NCI-H1436 treated with DMSO at 0.1 percent for 48 hours (cell line): ENCODE measurements around the gene SFMBT2.

Experiments
- DNase-seq: peaks from one replicate; lab custom pipeline; 2025; lab: John Stamatoyannopoulos, UW

The SFMBT2 gene

DNA sequence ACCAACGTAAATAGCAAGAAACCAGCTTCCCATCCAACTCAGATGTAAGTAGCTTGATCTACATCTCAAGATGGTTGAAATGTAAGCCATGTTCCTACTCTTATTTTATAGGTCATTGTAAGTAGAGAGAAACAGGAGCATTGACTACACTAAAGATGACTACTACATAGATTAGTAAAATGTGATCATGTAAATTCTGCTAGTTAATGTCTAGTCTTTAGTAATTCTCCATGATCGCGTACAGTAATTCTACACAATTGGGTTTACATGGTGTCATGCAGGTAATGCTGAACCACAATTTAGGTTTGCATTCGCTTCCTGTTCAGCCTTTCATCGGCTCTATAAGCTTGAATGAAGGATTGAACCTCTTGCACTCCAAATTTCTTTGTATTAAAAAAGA is 14.9 kb upstream of the SFMBT2 start:
- no peak for DNase-seq

DNA sequence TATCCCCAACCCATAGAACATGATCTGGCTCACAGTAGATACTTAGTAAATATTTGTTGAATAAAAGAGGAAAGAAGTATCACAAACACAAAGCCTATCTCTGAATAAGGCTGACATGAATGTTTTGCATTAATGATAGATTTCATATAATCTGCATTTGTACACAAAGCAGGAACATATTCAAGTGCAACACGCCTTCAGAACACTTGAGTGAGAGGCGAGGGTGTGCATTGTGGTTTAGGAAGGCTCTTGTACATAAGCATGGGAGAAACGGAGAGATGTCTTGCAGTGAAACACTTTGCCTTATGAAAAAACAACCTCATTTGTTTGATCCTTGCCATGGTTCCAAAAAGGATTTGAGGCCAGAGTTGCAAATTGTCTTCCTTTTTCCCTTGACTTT is 14.1 kb upstream of the SFMBT2 start:
- no peak for DNase-seq

DNA sequence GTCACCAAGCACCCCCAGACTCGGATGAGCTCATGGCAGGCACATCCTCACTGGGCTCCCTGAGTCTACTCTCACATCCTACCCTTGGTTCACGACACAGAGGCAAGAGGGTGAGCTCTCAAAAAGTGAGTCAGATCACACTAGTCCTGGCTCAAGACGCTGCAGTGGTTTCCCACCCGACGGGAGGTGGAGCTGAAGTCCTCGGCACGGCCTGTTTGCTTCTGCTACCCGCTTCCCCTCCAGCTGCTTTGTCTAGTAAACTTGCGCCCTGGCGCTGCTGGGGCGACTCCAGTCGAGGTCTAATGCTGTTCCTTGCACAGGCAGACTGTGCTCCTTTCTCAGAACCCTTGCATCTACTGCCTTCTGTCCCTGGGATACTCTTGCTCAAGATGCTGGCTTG is 13.5 kb upstream of the SFMBT2 start:
- no peak for DNase-seq

DNA sequence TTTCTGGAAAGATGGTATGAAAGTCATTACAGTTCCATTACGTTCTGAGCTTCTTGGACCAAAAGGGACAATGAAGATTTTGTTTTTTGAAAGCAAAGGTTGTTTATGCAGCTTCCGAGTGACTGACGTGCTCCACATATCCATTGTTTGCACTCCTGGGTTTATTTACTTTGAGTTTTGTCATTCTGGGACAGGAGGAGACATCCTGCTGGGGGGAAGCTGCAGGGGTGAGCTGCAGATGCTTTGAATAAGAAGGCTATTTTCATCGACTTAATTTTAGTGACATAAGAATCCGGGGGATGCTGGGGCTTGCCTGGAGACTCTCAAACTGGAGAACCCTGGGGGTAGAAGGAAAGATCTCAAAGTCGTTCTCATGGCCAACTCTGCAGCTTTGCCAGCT is 12.7 kb upstream of the SFMBT2 start:
- DNase-seq, result no peak

DNA sequence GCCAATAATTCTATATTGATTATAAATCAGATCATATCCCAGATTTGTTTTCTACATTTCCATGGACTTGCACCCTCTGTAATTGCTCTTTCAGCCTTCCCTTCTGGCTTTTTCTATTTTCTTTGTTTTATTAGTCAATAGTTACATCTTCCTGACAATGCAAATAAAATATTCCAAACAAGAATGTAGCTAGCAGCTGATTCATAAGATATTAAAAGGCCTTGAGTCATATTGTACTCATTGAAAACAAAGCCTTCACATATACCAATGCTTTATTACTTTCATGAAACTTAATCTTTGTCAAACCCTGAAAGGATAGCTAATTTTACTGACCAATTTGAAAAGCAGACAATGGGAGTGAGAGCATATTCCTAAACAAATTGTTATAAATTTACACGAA is 10.7 kb upstream of the SFMBT2 start:
- no peak for DNase-seq

DNA sequence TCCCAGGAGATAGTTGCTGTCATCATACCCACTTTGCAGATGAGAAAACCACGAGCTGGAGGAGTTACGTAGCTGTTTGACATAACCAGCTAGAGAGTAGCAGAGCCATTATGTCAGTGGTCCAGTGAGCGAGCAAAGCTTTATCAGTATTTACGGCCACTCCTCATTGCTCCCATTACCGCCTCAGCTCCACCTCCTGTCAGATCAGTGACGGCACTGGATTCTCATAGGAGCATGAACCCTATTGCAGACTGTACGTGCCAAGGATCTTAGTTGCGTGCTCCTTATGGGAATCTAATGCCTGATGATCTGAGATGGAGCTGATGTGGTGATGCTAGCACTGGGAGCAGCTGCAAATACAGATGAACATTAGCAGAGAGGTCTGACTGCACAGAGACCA is 9.2 kb upstream of the SFMBT2 start:
- no peak for DNase-seq

DNA sequence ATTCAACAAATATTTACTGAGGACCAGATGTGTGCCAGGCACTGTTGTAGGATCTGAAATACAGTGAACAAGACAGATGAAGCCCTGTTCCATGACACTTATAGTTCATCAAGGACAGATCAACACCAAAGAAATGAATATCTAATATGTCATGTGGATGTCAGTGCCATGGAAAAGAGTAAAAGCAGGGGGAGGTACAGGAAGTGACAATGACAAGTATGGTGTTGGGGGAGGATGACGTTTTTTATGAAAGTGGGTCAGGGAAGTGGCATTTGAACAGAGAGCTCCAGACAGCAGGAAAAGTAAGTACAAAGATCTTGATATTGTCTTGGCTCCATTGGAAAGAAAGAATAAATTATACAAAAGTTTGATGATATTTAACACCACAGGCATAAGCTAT is 7.0 kb upstream of the SFMBT2 start:
- DNase-seq, result no peak

DNA sequence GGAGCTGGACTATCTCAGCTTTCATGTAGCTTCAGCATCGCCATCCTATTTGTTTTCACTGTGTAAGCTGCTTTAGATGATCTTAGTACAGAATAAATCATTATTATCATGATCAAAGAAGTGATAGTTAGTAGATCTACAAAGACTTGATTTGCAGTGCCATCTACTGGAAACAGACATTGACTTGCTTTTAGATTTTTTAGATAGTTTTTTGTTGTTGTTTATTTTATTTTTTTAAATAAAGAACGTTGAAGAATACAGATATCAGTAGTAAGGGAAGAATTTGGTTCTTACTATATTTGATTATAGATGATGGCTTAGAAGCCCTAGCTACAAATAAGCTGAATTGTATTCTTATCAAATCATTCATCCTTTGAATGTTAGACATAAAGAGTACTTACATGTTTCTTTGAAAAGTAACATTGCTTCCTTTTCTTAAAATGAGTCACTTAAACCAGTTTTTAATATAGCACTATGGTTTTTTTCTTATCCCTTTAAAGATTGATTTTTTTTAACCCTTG is 6.3 kb upstream of the SFMBT2 start:
- DNase-seq, result no peak

DNA sequence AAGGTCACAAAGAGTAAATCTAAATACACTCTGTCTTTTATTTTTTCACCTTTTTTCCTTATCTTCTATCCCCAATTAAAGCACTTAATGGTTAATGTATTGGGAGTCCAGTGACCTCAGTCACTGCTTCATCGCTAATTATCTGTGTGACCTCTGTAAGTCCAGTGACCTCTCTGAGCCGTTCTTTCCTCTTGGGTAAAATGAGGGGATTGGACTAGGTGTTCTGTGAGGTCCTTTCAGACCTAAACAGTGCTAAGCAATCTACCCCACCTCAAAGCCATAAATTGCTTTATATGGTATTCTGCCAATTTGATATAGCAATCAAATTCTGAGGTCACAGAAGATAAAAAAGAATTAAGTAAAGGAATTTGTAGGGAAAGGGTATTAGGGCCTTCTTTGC is 3.9 kb upstream of the SFMBT2 start:
- DNase-seq, result no peak

DNA sequence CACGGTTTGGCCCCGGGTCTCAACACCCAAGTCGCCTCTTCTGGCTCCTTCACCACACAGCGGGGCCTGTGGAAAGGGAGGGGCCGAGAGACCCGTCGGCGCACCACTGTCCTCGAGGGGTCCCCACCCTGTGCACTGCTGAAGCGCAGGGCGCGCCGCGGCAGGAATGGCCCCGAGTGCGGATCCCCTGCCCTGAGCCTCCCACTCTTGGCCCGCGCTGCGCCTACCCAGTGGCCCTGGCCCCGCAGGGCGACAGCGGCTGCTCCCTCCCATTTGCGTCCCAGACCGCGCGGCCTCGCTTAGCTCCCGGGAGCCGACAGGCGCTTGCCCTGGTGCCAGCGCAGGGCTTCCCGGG is 2.1 kb upstream of the SFMBT2 start:
- DNase-seq, result no peak

DNA sequence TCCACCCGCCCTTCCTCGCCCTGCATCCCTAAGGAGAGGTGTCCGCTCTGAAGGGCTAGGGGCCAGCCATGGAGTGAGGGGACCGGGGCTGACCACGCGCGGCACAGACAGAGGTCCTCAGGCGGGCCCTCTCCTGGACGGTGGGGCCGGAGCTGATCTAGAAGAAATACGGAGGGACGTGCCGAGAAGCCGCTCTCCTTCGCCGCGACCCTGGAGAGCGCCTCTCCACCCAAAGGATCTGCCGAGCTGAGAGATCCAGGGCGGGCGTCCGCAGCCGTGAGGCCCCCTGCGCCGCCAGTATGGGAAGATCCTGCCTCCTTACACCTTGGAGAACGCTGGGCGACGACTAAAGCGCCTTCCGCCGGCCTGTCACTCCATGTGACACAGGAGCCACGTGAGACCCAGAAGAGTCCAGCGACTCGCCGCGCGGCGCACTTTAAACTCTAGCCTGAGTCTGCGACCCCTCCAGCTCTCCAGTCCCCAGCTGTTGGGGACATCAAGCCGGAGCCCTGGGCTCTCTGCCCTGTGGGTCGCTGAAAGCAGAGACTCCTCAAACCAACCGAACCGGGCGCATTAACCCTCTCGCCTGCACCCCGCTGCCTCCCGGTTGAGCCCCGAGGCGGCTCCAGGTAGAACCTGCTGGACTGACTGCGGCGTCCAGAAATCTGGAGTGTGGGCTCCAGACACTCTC is 1.5 kb upstream of the SFMBT2 start:
- DNase-seq, result no peak

DNA sequence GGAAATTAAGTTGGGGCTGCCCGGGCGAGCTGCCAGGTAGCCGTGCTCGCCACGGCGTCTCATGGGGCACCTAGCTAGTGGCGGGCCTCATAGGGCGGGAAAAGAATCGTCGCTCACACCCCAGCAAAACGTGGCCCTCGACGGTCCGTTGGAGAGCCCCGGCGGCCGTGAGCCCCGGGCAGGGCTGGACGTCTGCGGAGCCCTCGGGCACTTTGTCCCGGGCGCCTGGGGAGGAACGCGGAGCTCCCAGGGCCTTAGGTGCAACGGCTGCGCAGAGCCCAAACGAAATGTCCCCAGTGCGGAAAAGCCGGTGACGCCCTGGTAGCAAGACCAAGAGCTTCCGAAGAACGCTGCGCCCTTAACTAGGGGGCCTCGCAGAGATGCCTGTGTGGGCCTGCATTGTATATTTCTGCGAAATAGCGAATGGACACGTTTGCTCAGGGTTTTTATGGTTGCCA is 866 bp upstream of the SFMBT2 start:
- no peak for DNase-seq

DNA sequence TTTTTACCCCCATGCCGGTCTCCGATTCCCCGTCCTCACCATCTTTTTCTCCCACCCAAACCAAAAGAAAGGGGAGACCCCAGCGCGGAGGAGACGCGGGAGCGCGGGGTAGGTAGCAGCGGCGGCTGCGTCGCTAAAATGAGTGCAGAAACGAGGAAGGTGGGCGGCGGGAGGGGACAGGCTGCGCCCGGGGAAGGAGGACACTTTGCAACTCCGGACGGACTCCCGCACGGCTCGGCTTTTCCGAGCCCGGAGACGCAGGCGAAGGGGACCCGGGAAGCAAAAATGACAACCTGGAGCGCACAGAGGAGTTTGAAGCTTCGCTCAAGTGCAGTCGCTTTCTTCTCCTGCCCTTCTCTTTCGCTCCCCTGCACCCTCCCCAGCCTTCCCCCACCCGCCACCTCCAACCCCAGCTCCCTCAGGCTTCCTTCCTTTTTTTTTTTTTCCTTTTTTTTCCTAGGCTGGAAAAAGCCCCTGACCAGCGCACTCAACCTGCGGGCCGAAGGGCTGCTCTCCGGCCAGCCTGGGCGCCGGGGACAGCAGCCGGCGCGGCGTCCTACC is 453 bp downstream of the SFMBT2 start:
- DNase-seq, result no peak

DNA sequence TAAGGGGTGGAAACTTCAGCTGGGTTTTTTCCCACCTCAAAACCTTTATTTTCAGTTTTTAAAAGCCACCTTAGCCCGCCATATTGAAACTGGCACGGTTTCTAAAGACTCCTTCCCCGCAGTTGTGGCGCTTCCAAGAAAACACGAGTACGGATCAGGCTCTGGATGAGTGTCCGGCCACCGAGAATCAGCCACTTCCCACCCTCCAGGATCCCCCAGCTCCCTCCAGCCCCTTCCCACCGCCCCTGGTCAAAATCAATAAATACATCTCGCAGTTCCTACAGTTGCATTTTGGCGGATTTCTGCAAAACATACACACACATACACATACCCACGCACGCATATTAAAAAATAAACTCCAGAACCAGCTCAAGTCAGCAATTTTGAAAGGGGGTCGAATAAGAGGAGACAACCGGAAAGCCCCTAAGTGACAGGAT is 1.1 kb downstream of the SFMBT2 start:
- no peak for DNase-seq

DNA sequence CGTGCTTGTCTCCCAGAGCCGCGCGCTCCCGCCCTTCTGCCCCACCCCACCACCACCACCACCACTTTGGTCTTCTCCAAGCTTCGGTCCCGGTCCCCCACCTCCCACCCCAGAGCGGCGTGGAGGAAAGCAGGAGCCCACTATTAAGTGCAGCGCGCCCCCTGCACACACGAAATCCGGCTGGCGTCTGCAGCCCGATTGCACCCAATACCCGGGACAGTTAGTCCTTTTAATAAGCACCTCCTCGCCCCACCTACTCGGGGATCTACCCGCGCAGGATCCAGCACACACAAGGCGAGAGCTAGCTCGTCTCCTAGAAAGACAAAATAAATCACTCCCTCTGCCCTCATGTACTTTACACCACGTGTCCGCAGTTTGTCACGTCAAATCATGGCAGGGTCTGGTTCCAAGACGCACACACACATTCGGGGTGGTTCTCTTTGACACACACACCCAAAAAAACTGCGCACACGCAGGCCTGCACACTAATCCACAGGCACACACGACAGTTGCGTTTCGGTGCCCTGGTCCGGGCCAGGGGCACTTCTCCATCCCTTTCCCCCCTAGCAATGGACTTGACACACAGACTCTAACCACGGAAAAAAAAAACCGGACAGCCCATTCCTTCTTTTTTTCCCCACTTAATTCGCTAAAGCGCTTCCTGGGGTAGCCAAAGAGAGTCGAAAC is 1.6 kb downstream of the SFMBT2 start:
- DNase-seq, result no peak

DNA sequence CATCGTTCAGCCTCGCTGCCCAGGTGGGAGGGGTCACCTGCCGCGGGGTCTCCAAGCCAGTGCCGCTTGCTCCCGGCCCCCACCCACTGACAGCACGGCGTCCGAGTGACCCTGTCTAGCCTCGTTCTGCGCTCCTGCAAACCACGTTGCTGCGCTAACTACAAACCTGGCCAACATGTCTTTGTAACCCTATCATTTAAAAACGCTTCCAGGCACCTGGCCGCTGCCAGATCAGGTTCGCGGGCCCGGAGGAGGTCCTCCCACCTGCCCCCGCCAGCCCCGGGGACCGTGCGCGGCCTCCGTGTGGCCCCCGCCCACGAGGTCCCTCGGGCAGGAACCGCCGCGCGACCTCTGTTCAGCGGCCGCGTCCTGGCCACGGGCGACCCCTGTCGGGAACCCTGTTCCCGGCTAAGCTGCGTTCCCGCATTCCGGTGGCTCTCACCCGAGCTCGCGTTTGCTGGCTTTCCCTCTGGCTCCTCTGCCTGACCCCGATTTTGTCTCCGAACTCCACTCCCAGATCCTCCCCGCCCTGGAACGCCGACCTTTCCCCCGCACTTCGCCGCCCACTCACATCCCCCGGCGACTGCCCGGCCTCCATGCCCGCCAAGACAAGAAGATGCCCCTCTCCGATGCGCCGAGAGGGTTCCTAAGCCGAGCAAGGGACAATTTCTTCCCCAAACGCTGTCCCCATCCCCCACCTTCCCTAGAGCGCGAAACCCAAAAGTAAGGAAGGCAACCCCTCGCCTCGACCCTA is 2.4 kb downstream of the SFMBT2 start:
- DNase-seq, result no peak

DNA sequence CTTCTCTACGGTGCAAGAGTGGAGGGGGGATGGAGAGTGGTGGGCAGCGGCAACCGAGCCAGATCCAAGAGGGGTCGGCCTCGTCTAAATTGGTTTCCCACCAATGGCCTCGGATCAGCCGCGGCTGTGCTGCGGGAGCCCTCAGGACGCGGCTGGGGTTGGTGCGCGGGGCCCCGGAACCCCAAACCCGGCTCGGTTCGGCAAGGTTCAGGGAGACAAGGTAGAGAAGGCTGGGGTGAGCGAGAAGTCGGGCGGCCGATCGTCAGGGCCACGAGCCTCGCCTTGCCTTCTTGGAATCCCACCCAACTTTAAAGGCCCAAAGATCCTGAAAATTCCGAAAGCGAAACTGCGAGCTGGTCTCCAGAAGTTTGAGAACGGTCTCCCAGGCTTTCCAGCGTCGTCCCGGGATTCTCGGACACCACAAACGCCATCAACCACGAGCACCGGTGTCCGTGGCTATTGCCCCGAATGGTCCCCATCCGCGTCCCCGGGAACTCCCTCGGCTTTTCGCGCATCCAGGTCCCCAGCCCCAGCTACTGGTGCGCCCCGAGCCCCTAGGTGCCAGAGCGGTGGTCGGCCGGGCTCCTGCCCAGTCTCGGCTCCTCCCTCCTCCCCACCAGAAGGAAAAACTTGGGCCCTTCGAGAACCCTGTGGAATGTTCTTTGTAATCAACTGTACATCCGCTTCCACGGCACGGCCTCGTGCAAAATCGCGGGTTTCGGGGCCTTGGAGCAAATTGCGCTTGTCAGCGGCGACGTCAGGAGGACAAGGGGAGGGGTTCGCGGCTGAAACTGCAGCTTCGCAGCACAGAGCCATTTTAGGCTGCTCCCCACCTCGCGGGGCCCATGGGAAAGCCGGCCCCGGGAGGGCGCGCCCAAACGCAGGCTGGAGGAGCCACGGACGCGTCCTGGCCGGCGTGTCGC is 3.2 kb downstream of the SFMBT2 start:
- no peak for DNase-seq

DNA sequence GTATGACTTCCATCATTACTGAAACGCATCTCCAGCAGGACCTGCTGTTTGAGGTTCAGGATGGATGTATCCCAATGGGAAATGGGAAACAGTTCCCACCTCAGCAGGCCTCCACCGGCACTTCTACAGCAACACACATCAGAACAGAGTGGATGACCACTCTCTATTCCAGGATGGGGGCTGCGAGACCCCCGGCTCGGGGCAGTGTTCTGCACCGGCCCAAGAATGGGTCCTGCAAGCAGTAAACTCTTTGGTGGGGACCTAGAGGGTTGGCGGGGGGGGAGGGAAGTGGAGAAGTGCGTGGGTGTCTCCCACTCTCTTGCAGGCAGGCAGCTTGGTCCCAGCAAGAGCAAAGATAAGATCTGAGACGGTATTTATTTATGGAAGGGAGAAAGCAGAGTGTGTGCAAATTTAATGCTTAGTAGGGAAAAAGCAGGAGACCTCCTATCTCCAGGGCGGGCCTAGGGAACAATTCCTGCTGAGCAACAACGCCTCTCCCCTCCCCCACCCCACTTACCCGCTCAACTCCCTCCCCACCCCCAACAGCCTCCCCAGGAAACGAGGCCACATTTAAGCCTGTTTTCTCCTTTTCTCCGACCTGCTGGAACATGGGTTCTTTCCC is 4.0 kb downstream of the SFMBT2 start:
- no peak for DNase-seq

DNA sequence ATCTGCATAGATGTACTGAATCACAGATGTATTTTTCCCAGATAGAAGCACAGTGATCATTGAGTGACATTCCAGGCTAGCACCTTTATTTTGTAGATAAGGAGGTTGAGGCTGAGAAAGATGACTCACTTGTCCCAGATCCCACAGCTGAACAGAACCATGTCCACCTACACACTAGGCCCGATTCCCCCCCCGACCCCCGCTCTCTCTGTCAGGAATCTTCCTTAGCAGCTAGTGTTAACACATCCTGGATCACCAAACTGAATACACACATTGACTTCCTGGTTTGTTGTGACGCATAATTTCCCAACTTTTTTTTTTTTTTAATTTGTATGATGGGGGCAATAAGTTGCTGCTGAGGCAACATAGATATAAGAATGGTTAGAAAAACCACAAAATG is 5.2 kb downstream of the SFMBT2 start:
- DNase-seq, result no peak

DNA sequence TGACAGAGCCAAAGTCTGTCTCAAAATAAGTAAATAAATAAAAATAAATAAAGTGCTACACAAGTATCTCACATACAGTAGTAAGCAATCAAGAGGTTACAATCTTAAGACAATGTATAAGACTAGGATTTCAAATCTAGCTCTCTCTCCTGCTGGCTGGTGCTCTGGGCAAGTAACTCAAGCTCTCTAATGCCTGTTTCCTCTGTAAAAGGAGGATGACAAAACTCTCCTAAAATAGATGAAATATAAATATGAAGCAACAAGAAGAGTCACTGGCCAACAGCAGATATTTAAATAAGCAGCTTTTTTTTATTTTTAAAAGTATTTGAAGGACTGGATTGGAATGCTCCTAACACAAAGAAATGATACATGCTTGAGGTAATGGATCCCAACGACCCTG is 7.2 kb downstream of the SFMBT2 start:
- DNase-seq, result no peak

DNA sequence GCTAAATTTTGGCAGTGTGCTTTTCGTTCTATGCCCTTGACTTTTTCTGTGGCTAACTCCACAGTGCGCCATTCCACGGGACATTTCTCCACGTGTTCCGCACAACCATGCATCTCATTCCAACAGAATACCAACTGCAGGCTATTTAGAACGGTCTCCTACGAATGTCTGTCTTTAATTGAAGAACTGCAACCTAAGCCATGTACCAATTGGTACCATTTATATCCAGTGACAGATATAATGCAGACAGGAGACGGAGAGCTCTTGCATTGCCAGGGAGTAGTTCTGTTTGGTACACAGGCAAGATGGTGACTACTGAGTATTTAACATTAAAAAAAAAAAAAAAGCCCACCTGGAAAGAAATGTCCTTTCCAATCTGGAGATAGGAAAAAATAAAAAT is 9.1 kb downstream of the SFMBT2 start:
- DNase-seq, result no peak
